NCI-H1694 (cell line): ENCODE results near the gene ZNF763.
"Not testable (repeated sequence)": the region's sequence is repeated elsewhere in the genome, so short reads cannot be mapped to it uniquely, and the experiment has no call there.

Experiments used
- DNase-seq: peaks from one replicate; lab custom pipeline; 2025; lab: John Stamatoyannopoulos, UW

The ZNF763 gene

DNA sequence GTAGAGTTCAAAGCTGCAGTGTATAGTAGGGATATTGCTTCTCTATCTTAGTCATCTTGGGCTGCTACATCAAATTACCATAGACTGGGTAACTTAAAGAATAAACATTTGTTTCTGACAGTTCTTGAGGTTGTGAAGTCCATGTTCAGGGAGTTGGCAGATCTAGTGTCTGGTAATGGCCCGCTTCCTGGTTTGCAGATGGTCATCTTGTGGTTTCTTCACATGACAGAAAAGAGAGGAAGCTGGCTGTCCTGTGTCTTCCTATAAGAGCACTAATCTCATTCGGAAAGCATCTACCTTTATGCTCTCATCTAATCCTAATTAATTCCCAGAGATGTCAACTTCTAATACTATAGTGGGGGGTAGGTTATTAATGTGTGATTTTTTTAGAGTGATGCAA, 6.2 kb downstream of the ZNF763 start:
- DNase-seq = no peak

GRCh38 chr19:11973019-11973810, 8.4 kb downstream of the ZNF763 start:
- DNase-seq = no peak

DNA sequence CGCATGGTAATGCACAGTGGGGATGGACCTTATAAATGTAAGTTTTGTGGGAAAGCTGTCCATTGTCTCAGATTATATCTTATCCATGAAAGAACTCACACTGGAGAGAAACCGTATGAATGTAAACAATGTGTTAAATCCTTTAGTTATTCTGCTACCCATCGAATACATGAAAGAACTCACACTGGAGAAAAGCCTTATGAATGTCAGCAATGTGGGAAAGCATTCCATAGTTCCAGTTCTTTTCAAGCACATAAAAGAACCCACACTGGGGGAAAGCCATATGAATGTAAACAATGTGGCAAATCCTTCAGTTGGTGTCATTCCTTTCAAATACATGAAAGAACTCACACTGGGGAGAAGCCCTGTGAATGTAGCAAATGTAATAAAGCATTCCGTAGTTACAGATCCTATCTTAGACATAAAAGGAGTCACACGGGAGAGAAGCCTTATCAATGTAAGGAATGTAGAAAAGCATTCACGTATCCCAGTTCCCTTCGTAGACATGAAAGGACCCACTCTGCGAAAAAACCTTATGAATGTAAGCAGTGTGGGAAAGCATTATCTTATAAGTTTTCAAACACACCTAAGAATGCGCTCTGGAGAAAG, 13.8 kb downstream of the ZNF763 start:
- no peak for DNase-seq

GRCh38 chr19:11979527-11979926, 14.7 kb downstream of the ZNF763 start:
- DNase-seq = no peak

GRCh38 chr19:11982526-11982925, 17.7 kb downstream of the ZNF763 start:
- no peak for DNase-seq

DNA sequence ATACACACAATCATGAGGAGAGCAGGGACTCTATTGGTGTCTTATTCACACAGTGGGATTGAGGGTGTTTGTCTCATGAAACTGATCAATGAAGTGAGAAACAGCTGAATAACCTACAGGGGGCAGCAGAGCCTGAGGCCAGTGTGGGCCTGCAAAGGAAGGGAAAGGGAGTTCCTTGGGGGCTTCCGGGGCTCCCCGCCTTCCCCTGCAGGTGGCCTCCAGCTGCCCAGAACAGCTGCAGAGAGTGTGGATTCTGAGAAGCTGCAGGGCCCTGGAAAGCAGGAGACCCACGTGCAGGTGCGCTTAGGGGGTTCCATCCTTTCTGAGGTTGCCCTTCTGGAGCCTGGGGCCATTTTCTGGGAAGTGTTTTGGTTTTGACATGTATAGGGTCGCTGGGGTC, 20.1 kb downstream of the ZNF763 start:
- DNase-seq = no peak

GRCh38 chr19:11986754-11987153, 21.9 kb downstream of the ZNF763 start:
- no peak for DNase-seq

DNA sequence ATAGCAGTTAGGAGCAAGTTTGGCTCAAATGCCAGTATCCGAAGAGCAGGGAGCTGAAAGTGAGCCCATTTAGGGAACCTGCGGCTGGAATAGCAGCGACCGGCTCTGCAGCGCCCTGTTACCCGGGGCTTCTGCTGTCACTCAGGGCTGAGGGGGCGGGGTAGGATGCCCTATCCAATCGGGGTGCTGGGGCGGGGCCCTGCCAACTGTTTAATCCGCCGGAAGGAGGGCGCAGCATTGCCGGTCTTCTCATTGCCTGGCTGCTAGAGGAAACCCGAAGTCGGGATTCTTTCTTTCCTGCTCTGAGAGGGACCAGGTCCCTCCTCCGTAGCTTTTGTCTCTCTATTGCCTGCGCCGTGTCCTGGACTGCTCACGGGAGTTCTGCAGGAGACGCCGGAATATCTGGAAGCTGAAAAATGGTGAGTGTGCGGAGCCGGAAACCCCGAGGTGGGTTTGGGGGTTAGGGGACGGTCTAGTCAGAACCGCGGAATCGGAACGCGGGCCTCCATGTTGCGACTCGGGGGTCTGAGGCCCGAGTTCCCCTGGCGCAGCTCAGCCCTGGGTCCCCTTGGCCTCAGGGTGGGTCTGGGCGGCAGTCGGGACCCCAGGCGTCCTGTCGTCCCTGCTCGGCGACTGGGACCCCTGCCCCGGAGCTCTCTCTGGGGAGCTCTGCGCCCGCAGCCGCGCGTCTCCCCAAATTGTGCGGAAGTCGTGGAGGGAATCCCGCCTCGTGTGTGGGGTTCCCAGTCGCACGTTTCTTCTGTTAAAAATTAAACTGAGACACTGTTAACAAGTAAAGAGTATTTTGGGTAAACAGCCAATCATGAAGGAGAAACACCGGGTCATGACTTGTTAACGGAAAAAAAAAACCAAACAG, 22.8 kb downstream of the ZNF763 start:
- no peak for DNase-seq

DNA sequence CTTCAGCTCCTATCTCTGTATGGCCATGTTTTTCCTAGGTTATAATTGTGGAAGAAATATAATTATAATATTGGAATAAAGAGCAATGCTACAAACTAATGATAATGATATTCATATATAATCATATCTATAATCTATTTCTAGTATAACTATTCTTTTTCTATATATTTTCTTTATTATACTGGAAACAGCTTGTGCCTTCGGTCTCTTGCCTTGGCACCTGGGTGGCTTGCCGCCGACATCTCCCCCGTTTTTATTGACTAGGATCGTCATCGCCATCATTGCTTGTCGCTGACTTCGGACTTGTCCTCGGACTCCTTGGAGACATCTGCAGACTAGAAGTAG, 24.2 kb downstream of the ZNF763 start:
- DNase-seq = no peak

DNA sequence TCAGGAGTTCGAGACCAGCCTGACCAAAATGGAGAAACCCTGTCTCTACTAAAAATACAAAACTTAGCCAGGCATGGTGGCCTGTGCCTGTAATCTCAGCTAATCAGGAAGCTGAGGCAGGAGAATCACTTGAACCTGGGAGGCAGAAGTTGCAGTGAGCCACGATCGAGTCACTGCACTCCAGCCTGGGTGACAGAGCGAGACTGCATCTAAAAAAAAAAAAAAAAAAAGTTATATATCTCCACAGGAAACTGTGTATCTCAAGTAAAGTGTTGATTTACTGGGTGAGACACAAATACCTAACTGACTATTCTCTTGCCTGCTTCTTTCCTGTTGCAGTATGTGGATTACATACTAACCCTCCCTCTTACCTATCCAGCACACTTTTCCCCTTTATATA, 27.1 kb downstream of the ZNF763 start:
- DNase-seq = not testable (repeated sequence)

DNA sequence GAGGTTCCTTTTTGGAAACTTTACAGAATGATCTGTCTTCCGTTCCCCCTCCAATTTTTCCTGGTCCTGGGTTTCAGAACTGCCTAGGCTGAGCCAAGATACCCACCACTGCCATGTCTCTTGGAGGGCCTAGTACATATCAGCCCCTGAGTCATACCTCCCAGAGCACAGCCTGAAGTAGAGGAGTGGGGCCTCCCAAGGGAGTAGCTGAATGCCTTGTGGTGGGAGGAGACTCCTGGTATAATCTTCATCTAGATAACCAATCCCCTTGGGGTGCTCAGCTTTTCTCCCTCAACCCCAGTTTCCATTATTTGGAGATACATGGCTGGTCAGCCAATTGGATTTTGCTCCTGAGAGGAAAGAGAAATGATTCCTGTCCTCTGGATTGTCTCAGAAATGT, 30.3 kb downstream of the ZNF763 start:
- no peak for DNase-seq

DNA sequence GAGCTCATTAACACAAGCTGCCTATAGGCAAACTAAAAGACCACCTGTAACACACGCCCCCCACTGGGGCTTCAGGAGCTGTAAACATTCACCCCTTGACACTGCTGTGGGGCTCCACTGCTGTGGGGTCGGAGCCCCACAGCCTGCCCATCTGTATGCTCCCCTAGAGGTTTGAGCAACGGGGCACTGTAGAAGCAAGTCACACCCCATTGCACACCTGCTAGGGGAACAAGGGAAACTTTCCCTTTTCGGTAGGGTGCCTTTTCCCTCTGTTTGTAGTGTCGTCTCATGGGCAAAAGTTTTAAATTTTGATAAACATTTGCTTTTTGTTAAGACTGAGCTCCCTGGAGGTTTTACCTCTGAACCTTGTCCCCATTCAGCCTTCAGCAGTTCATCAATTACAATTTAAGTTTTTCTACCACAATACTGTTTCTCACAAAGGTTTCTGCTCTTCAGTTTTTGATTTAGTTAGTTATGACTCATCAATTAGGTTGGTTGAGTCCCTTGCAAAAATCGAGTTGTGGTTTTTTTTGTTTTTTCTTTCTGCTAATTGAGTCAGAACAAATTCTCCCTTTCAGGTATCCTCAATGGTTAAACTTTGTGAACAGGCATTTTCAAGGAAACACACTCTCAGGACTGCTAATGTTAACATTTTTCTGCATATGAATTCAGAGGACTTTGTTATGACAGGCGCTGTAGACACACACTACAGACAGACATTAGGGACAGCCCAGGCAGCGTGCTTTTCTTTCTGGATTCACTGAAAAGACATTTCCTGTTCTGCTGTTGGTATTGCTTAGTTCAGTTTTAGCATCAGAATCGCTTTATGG, 35.5 kb downstream of the ZNF763 start:
- DNase-seq = no peak

DNA sequence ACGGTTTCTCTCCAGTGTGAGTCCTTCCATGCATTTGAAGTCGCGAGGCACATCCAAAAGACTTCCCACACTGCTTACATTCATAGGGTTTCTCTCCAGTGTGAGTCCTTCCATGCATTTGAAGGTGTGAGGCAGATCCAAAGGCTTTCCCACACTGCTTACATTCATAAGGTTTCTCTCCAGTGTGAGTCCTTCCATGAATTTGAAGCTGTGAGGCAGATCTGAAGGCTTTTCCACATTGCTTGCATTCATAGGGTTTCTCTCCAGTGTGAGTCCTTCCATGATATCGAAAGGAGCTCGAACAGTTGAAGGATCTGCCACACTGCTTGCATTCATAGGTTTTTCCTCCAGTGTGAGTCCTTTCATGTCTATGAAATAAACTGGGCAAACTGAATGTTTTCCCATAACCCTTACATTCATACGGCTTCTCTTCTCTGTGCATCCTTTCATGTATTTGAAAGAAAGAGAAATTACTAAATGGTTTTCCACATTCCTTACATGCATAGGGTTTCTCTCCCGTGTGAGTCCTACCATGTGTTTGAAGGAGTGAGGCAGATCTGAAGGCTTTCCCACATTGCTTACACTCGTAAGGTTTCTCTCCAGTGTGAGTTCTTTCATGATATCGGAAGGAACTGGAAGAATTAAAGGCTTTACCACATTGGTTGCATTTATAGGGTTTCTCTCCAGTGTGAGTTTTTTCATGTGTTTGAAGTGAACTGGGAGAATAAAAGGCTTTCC, 50.3 kb downstream of the ZNF763 start:
- DNase-seq = no peak

DNA sequence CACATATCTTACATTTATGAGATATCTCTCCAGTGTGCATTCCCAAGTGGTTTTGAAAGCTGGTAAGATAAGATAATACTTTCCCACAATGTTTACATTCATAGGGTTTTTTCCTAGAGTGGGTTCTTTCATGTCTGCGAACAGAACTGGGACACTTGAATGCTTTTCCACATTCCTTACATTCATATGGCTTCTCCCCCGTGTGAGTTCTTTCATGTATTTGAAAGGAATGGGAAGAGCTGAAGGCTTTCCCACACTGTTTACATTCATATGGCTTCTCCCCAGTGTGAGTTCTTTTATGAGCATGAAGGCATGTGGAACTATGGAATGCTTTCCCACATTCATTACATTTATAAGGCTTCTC, 50.9 kb downstream of the ZNF763 start:
- DNase-seq = no peak
